Gastrocnemius medialis (tissue), 4 donors: ENCODE data around the gene MYOM3. TPM values are rescaled to one million over a fixed set of nuclear protein-coding genes. Genes with fewer than 3 reads are reported as not detected.

Experiments
- ATAC-seq, 2 donors: fragments of 150-250 bp; one replicate each; pipeline ENCODE4 v1.9.1; 2016
- DNase-seq, 2 donors: peaks; one replicate each; pipeline ENCODE4 v3.0.0-alpha.2; 2019
- H3K27ac ChIP-seq, 4 donors: fragments of 200-600 bp; sonication (generic); 1 replicate in 1 of 4; 2 replicates in 3 of 4; pipeline ENCODE4 v1.5.1; 2016 to 2018; ENCODE audit warnings: mild to moderate bottlenecking in 2 of 4, moderate library complexity in 1 of 4
- H3K27me3 ChIP-seq, 3 donors: fragments of 200-600 bp; sonication (generic) in 2 of 3; 1 replicate in 1 of 3; 2 replicates in 2 of 3; pipeline versions ENCODE4 v1.5.1 to v1.6.0; 2016 to 2019; ENCODE audit warnings: mild to moderate bottlenecking in 1 of 3, moderate library complexity in 1 of 3
- H3K36me3 ChIP-seq, 2 donors: fragments of 200-600 bp; sonication (generic) in 1 of 2; one replicate each; pipeline ENCODE4 v1.5.1; 2017 to 2018
- H3K4me1 ChIP-seq, 2 donors: fragments of 200-600 bp; sonication (generic) in 1 of 2; one replicate each; pipeline ENCODE4 v1.5.1; 2016 to 2017; ENCODE audit warnings: mild to moderate bottlenecking in 2 of 2
- H3K4me3 ChIP-seq, 4 donors: fragments of 200-600 bp; sonication (generic) in 3 of 4; 1 replicate in 1 of 4; 2 replicates in 3 of 4; pipeline ENCODE4 v1.5.1; 2016 to 2019; ENCODE audit warnings: mild to moderate bottlenecking in 2 of 4
- H3K9me3 ChIP-seq, 3 donors: fragments of 200-600 bp; sonication (generic) in 2 of 3; 1 replicate in 1 of 3; 2 replicates in 2 of 3; pipeline ENCODE4 v1.5.1; 2016 to 2019
- POLR2A ChIP-seq, 2 donors: fragments of 450-650 bp; IDR thresholded peaks; one replicate each; pipeline ENCODE4 v1.6.1; 2017; ENCODE audit warnings: antibody characterized with exemption in 2 of 2, mild to moderate bottlenecking in 2 of 2, moderate library complexity in 2 of 2
- in situ Hi-C, 4 donors: fragments of 200-750 bp; cut with MboI; loops; one replicate each; pipeline versions ENCODE4 v1.15.0 to v1.8.0; 2017; ENCODE audit warnings: low sequenced_read_pairs in 4 of 4
- intact Hi-C: fragments of 100-400 bp; cut with DNase I; formaldehyde crosslinking; loops from one replicate; pipeline ENCODE4 v1.15.1; 2023; ENCODE audit warnings: low total_unique reads
- total RNA-seq, 4 donors: library from RNA; depleted of rRNA; stranded (reverse); fragments of >200 nt; gene quantifications; one replicate each; pipeline versions ENCODE4 v1.1.0 to v1.2.3, GENCODE V29; 2016
- TF ChIP-seq, protein P1 (sequence below), 5 experiments: fragments of 450-650 bp in 3 of 5; fragments of 200-600 bp in 2 of 5; sonication (generic) in 2 of 5; IDR thresholded peaks in 4 of 5; conservative IDR thresholded peaks in 1 of 5; 1 replicate in 4 of 5; 2 replicates in 1 of 5; pipeline ENCODE4 v1.5.1; 2016 to 2019; ENCODE audit warnings: antibody characterized with exemption in 5 of 5, mild to moderate bottlenecking in 3 of 5, moderate library complexity in 3 of 5

Gene MYOM3
- total RNA-seq, 4 donors from 2014 or later = 114 to 266 (median 184) TPM

DNA sequence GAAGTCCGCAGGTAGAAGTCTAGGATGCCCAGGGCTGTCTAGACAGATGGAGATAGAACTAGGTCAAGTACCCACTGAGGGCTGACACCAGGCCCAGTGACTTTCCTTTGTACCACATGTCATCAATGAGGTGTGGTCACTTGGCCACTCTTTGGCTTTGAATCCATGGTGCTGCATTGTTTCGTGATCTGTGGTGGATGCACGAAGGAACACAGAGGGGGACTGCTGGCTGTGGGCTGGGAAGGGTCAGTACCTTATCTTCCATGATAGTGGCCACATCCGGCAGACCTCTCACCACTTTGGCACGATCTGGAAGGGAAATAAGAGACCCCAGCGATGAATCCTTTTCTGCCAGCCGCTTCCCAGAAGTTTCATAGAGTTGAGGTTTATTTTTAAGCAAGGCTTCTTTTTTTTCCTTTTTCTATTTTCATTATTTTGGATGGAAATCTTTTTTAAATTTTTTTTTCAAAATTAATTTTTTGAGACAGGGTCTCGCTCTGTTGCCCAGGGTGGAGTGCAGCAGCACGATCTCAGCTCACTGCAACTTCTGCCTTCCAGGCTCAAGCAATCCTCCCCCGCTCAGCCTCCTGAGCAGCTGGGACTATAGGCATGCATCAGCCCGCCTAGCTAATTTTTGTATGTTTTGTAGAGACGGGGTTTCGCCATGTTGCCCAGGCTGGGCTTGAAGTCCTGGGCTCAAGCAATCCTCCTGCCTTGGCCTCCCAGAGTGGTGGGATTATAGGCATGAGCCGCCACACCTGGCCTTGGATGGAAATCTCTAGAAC lies 53.1 kb downstream of the MYOM3 start:
- intact Hi-C loops (no loop called here), in situ Hi-C loops (loop anchor here in 1 of 4 donors (25.0 kb wide), 1 partner anchor 328 kb away; no protein-coding TSS in a partner anchor)
- Histone ChIP-seq H3K27me3 (no peaks in the 10 kb centered on the region), H3K36me3 (peaks cover 0 to 48% of the 10 kb centered on the region in 2 donors), H3K27ac (peak overlapping the region in 1 of 4 donors; percentile 15), H3K4me1 (no peaks in the 10 kb centered on the region), H3K4me3 (no peak overlapping the region), H3K9me3 (no peaks in the 10 kb centered on the region)
- ATAC-seq = no peak
- DNase-seq = no peak
- TF ChIP-seq POLR2A (IDR thresholded peaks at IDR 0.05) = no peak
- TF ChIP-seq, protein P1, sequence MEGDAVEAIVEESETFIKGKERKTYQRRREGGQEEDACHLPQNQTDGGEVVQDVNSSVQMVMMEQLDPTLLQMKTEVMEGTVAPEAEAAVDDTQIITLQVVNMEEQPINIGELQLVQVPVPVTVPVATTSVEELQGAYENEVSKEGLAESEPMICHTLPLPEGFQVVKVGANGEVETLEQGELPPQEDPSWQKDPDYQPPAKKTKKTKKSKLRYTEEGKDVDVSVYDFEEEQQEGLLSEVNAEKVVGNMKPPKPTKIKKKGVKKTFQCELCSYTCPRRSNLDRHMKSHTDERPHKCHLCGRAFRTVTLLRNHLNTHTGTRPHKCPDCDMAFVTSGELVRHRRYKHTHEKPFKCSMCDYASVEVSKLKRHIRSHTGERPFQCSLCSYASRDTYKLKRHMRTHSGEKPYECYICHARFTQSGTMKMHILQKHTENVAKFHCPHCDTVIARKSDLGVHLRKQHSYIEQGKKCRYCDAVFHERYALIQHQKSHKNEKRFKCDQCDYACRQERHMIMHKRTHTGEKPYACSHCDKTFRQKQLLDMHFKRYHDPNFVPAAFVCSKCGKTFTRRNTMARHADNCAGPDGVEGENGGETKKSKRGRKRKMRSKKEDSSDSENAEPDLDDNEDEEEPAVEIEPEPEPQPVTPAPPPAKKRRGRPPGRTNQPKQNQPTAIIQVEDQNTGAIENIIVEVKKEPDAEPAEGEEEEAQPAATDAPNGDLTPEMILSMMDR (IDR thresholded peaks at IDR 0.05 in 4 of 5, conservative IDR thresholded peaks at IDR 0.05 in 1 of 5) = no peak

DNA sequence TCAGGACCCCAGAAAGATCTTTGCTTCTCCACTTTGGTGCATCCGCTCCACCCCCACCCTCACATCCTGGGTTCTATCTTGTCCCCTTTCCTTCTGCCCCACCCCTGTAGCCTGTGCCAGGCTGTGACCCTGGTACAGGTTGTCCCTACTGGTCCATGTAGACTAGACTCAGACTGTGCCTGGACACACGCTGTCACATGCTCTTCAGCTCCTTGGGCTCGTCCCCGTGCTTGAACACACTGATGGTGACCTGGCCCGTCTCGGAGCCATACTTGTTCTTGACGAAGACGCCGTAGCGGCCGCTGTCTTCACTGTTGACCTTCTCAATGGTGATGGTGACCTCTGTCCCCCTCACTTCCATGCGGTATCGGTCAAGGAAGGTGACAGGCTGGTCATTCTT lies 54.8 kb downstream of the MYOM3 start:
- in situ Hi-C loops (loop anchor here in 1 of 4 donors (25.0 kb wide), 1 partner anchor 330 kb away; no protein-coding TSS in a partner anchor), intact Hi-C loops (no loop called here)
- no peak for ATAC-seq
- Histone ChIP-seq H3K36me3 (peaks cover 0 to 31% of the 10 kb centered on the region in 2 donors), H3K27me3 (no peaks in the 10 kb centered on the region), H3K9me3 (no peaks in the 10 kb centered on the region), H3K4me3 (no peak overlapping the region), H3K4me1 (no peaks in the 10 kb centered on the region), H3K27ac (peak overlapping the region in 2 of 4 donors; percentile 27 to 30)
- no peak for DNase-seq
- TF ChIP-seq, protein P1 (IDR thresholded peaks at IDR 0.05 in 4 of 5, conservative IDR thresholded peaks at IDR 0.05 in 1 of 5) = no peak
- TF ChIP-seq POLR2A (IDR thresholded peaks at IDR 0.05) = no peak

DNA sequence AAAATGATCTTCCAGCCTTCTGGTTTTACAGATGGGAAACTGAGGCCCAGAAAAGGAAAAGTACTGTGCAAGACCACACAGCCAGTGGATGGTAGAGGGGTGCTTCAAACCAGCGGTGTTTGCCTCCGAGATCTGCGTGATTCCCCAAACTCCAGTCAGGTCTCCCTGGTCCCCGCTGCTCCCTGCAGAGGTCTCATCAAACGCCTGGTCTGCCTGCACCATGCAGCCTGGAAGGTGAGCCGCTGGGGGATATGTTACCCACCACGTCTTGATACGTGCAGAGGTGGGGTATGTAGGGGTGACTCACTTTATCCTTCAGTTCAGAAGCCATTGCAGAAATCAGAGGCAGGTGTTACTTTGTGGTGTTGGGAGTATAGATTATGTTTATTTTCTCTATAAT lies 56.3 kb downstream of the MYOM3 start:
- no peak overlapping the region for H3K4me3 ChIP-seq
- no peaks in the 10 kb centered on the region for H3K9me3 ChIP-seq
- peaks cover 0 to 16% of the 10 kb centered on the region in 2 donors for H3K36me3 ChIP-seq
- ATAC-seq (no peak), DNase-seq (no peak)
- no peaks in the 10 kb centered on the region for H3K4me1 ChIP-seq
- intact Hi-C loops (no loop called here), in situ Hi-C loops (loop anchor here in 1 of 4 donors (25.0 kb wide), 1 partner anchor 332 kb away; no protein-coding TSS in a partner anchor)
- no peaks in the 10 kb centered on the region for H3K27me3 ChIP-seq
- TF ChIP-seq POLR2A (IDR thresholded peaks at IDR 0.05) = no peak
- TF ChIP-seq, protein P1 (IDR thresholded peaks at IDR 0.05 in 4 of 5, conservative IDR thresholded peaks at IDR 0.05 in 1 of 5) = no peak
- H3K27ac ChIP-seq = peak overlapping the region in 2 of 4 donors; percentile 27 to 31

DNA sequence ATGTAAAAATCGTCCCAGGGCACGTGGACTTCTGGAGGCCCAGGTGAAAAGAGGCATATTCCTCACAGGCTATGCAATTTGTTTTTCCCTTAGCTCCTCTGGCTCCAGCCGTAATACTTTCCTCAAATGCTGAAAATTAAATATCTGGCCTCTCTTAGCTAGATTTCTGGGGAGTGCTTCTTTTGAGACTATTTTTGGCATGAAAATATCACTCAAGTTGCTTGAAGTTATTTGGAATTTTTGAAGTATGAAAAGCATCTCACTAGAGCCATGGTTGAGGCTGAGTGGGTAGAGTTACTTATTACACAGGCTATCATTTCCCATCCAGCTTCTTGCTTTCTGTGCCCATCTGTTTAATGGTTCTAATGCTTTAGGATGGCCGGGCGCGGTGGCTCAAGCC lies 59.7 kb downstream of the MYOM3 start:
- Histone ChIP-seq H3K9me3 (no peaks in the 10 kb centered on the region), H3K4me1 (no peaks in the 10 kb centered on the region), H3K36me3 (peaks cover 0 to 11% of the 10 kb centered on the region in 2 donors), H3K4me3 (no peak overlapping the region), H3K27ac (peak overlapping the region in 1 of 4 donors; percentile 23), H3K27me3 (no peaks in the 10 kb centered on the region)
- no peak for DNase-seq
- TF ChIP-seq POLR2A (IDR thresholded peaks at IDR 0.05) = no peak
- TF ChIP-seq, protein P1 (IDR thresholded peaks at IDR 0.05 in 4 of 5, conservative IDR thresholded peaks at IDR 0.05 in 1 of 5) = no peak
- ATAC-seq = no peak
- in situ Hi-C loops (loop anchor here in 1 of 4 donors (25.0 kb wide), 1 partner anchor 335 kb away; no protein-coding TSS in a partner anchor), intact Hi-C loops (no loop called here)
